GM18909 (cell line): ENCODE results near the gene ELK3.
"Not testable (repeated sequence)": the region's sequence is repeated elsewhere in the genome, so short reads cannot be mapped to it uniquely, and the experiment has no call there.

Experiments
- ATAC-seq: cut with Tn5 transposase; IDR thresholded peaks from one replicate; pipeline ENCODE4 v1.9.1; 2021; ENCODE audit warnings: mild to moderate bottlenecking; ENCODE audit not compliant: unreplicated experiment, poor library complexity

ELK3 gene

DNA sequence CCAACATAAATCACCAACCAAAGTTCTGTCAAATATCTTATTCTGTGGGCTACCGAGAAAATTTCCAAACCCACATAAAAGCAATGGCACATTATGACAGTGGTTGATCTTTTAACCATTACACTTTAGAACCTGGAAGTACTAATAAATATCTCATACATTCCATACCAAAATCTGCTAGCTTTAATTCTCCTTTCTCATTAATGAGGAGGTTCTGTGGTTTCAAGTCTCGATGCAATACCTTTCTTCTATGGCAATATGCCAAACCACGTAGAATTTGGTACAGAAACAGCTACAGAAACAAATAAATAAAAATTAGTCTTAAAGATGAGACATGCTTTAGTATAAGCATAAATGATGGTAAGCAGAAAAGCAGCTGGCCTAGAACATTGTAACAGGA lies 100.7 kb downstream of the ELK3 start:
- ATAC-seq: no peak

DNA sequence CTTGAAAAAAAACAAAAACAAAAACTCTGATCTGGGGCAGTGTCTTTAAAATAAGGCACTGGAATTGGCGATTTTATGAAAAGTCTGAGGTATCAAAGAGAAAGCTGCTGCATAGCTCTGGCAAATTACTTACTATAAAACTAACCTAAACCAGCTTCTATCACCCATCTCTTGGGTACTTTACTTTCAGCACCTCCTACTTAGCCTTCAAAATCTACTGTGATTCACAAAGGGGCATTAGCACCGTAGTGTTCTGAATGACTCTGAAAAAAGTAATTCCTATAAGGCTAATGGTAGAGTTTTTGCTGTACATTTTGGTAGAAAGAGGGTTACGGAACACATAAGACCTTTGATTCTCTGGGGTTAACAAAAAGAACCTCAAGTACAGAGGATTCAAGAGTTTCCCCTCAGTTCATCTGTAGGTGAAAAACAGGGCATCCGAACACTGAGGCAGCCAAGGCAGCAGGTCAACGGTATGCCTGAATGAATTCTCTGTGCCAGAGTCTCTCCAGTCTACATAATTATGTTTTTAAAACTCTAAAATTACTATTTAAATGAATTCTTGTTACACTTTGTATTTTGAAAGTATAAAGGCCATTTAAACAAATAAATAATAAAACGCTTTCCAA lies 101.5 kb downstream of the ELK3 start:
- ATAC-seq: no peak

DNA sequence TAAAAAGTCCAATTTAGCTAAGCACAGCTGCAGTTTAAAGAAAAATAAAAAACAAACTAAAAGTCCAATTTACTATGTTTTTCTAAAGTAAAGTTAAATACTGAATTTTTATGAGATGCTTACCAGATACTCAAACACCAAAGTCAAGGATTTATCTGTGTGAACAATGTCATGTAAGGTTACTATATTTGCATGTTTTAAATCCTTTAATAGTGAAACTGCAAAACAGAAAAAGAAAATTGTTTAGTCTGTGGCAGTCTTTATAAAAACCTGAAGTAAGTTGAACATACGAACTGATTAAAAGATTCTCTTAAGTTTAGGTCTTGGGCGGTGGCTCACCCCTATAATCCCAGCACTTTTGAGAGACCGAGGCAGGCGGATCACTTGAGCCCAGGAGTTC lies 103.3 kb downstream of the ELK3 start:
- no peak for ATAC-seq

DNA sequence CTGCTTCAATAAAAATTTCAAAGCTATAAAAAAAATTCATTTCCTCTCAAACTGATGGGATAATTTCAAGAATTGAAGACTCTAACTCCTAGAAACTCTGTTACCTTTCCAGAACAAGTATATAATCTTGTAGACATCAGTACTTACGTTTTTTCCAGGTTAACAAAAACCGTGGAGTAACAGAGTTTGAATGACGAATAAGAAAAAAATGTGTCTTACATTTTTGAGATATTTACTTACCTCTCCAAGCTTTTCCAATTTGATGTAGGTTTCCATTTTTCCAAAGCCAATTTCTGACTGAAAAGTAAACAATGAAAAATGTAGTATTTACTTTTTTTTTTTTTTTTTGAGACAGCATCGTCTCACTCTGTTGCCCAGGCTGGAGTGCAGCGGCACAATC lies 105.9 kb downstream of the ELK3 start:
- no peak for ATAC-seq

DNA sequence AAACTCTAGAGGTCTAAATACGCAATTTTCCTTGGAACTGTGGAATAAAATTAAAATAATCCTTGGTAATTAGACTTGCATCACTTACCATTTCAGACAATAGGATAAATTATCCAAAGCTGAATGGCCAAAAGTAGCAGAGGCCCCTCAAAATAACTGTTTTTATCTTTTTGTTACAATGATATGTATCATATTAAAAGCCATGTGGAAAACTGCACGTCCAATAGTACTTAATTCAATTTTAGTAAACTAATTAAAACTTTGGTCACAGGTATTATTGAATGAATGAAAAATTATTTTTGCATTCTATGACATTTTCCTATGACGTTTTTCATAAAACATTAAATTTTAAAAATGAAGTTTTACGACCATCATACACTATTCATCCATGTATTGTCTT lies 107.6 kb downstream of the ELK3 start:
- ATAC-seq: no peak

DNA sequence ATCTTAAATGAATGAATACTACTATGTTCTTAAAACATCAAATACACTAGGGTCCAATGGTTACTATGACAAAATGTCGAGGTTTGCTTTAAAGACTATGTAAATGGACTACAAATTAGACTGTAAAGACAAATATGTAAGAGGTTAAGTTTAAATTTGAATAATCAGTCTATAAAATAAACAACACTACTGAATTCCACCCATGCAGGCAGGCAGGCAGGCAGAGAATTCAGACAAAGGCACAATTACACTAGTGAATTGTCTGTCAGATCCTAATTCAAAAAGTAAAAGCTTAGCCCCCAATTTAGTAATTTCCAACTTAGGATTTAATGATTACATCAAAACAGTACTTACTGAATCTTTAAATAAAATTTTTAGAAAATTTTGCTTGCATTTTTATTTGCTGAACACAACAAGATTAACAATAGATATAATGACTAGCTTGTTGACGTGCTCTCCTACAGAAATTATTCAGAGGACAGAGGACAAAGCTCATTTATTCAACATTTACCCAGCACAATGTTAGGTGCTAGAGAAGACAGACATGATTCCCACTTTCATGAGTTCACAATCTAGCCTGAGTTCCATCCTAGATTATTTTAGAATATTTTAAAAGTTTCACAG lies 108.6 kb downstream of the ELK3 start:
- no peak for ATAC-seq

DNA sequence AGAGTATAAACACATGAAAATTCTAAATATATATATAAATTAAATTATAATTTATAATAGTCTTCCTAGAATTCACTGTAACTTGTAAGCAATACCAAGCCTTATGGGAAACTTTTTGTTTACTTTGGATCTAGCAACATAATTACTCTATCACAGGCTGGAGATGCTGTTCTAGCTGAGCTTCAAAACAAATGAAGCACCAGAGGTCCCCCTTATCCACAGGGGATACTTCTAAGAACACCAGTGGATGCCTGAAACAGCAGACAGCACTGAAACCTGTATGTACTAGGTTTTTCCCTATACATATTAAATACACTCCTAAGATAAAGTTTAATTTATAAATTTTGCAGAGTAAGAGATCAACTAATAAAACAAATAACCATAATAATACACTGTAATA lies 109.5 kb downstream of the ELK3 start:
- no peak for ATAC-seq

DNA sequence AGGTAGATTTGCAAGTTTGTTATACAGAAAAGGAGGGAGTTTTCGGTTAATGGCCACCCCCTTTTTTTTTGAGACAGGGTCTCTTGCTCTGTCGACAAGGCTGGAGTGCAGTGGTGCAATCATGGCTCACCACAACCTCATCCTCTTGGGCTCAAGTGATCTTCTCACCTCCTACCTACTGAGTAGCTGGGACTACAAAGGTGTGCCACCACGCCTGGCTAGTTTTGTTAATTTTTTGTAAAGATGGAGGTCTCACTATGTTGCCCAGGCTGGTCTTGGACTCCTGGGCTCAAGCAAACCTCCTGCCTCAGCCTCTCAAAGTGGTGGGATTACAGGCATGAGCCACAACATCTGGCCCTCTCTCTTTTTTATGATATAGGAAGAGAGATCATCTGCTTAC lies 111.5 kb downstream of the ELK3 start:
- ATAC-seq: no peak

DNA sequence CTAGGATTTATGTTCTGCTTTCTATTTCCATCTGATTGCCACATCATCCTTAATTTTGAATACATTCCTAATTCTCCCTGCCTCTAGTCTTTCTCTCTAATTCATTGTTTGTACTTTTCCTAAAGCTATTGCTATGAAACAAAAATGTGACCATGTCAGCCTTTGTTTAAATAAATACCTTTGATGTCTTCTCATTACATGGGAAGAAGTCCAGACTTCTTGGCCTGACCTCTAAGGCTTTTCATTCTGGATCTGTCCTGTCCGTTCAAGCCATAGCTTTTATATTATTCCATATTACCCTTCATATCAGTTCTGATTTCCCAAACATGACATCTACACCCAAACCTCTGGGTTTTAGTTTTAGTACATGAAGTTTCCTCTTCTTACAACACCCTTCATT lies 114.7 kb downstream of the ELK3 start:
- no peak for ATAC-seq

DNA sequence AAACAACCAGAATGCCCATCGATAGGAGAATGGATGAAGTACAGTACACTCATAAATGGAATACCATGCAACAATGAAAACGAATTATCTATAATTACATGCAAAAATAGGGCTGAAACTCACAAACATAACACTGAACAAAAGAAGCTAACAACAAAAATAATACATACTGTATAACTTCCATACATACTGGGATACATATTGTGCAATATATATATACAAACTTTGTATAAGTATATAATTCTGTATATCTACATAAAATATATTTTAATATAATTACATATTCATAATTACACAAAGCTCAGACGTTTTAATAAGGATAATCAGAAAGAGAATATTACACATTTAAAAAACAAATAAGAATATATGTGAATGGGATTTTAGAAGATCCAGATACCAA lies 115.9 kb downstream of the ELK3 start:
- ATAC-seq: no peak

DNA sequence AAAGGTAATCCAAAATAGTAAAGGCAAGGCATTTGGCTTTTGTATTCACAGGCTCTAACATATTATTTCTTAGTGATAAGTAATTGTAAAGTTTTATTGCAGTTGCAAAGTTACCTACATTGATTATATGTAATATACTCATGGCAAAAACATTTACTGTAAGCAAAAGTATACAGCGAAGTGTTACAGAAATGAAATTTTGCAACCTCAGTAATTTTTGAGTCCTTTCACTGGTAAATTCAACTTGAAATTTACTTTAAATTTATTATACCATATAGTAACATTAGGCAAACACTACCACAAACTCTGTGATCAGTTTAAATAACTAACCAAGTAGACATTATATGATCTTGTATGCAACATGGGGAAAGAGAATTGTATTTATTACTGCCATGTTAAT lies 117.0 kb downstream of the ELK3 start:
- no peak for ATAC-seq

DNA sequence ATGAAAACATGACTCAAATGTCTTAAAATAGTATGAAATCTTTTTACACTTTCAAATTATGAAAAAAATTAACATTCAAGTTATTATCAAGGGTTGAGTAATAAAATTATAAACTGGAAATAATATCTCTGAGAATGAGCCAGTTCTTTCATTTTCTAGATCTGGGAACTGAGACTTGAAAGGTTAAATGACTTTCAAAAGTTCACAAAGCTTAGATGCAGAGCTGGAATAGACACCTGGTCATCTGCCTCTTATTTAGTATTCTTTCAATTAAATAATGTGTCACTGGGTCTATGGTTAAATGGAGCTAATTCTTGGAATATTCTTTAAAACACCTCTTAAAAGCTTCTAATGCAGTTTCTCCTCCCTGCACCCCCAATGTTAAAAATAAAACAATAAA lies 119.4 kb downstream of the ELK3 start:
- no peak for ATAC-seq

DNA sequence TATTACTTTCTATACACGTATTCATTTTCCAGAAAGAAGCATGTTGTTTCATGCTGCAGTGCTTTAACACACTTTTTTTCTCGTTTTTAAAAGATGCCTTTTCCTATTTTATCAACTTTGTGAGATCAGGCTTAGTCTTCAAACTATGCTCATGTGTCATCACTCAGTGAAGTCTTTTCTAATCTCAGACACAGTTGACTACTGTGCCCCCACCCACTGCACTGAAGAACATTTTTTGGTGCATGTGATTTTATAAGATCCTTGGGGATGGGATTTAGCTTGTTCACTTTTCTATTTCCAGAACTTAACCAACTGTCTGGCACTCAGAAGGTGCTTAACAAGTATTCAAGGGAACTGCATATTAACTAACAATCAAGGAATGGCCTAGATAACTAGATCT lies 120.5 kb downstream of the ELK3 start:
- no peak for ATAC-seq

DNA sequence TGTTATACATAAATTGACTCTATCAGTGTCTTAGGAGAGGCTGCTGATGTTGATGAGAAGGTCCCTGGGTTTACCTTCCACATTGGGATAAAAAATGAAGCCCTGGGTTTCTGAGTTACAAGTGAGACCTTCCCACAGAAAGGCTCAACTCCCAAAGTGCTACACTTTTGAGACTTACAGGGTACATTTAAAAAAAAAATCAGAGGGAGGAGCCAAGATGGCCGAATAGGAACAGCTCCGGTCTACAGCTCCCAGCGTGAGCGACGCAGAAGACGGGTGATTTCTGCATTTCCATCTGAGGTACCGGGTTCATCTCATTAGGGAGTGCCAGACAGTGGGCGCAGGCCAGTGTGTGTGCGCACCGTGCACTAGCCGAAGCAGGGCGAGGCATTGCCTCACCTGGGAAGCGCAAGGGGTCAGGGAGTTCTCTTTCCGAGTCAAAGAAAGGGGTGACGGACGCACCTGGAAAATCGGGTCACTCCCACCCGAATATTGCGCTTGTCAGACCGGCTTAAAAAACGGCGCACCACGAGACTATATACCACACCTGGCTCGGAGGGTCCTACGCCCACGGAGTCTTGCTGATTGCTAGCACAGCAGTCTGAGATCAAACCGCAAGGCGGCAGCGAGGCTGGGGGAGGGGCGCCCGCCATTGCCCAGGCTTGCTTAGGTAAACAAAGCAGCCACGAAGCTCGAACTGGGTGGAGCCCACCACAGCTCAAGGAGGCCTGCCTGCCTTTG lies 121.7 kb downstream of the ELK3 start:
- not testable (repeated sequence) for ATAC-seq

DNA sequence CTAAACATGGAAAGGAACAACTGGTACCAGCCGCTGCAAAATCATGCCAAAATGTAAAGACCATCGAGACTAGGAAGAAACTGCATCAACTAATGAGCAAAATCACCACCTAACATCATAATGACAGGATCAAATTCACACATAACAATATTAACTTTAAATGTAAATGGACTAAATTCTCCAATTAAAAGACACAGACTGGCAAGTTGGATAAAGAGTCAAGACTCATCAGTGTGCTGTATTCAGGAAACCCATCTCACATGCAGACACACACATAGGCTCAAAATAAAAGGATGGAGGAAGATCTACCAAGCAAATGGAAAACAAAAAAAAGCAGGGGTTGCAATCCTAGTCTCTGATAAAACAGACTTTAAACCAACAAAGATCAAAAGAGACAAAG lies 123.6 kb downstream of the ELK3 start:
- not testable (repeated sequence) for ATAC-seq
